ENCODE results near the gene LY6G5C. TPM values are rescaled to one million over a fixed set of nuclear protein-coding genes. Genes with fewer than 3 reads are reported as not detected.

LY6G5C gene
- total and polyA plus RNA-seq, 9 of the 15 experiments (the other 6 are each of a cell fraction or from before 2014, with no cell fraction given): 0.10 to 0.67 (median 0.46) TPM; not detected in 4

- peak overlapping the region; percentile 71 for H2AFZ ChIP-seq (ENCODE audit: low read depth, low read length)
- POLR2A ChIA-PET: interaction anchor here (0.7 to 15.0 kb wide), 34 partner anchors 4 to 317 kb away, joined by 3 to 236 read pairs (median 5); partner anchors contain the start of genes ABHD16A, C6orf47, CLIC1 and CSNK2B
- peak; percentile 84 for ATAC-seq
- H3K27ac ChIP-seq (ENCODE audit: extremely low read depth, low read depth, low read length): peak overlapping the region; percentile 75
- peak overlapping the region; percentile 58 to 85 for H3K9ac ChIP-seq (ENCODE audit: insufficient read depth in 1 of 2, low read depth in 2 of 2, low read length in 2 of 2)
- WGBS (ENCODE audit: insufficient coverage, low coverage, missing lambda C conversion rate): under 1% methylated on average over 29 of the region's 29 CpGs
- H3K4me3 ChIP-seq: peak overlapping the region; percentile 65
- FAIRE-seq: peak; percentile 60
- H4K20me1 ChIP-seq (replicated peaks; ENCODE audit: control insufficient read depth, insufficient read depth, low read length): peaks cover 12% of the 10 kb centered on the region
- H3K4me1 ChIP-seq (replicated peaks in 1 of 2; ENCODE audit: control insufficient read depth in 2 of 2, insufficient read depth in 2 of 2, low read length in 2 of 2): peaks cover 53 to 67% of the 10 kb centered on the region in 2 experiments
- DNase-seq (ENCODE audit: extremely low read depth in 1 of 4, low spot score in 3 of 4): peak; percentile 91 to 97 (median 94)
- CTCF ChIA-PET (ENCODE audit: low intra/inter-chr PET ratio): interaction anchor here (0.6 to 2.0 kb wide), 4 partner anchors 31 to 141 kb away, joined by 3 to 18 read pairs (median 6); no protein-coding TSS in a partner anchor
- intact Hi-C loops (cut with micrococcal nuclease): loop anchor here (1.0 to 2.0 kb wide), 4 partner anchors 40 to 97 kb away; partner anchors contain the start of genes HSPA1B and VARS1
- H3K36me3 ChIP-seq (ENCODE audit: control insufficient read depth, insufficient read depth, low read length): peaks cover 70% of the 10 kb centered on the region
- no peaks in the 10 kb centered on the region for H3K9me3 ChIP-seq (replicated peaks; ENCODE audit: control insufficient read depth, insufficient read depth, low read depth, low read length)
- no TSS peak for BruUV-seq (replicated peaks)
- in situ Hi-C loops (cut with MboI): no loop called here
- H3K27me3 ChIP-seq (ENCODE audit: control insufficient read depth in 2 of 2, insufficient read depth in 2 of 2, low read length in 2 of 2): no peaks in the 10 kb centered on the region
- peaks cover 5% of the 10 kb centered on the region for H3K9me1 ChIP-seq (ENCODE audit: control insufficient read depth, insufficient read depth, low read length)
- peak overlapping the region; percentile 94 for H3K4me2 ChIP-seq (ENCODE audit: insufficient read depth, low read length)
- H3K79me2 ChIP-seq (ENCODE audit: control insufficient read depth, insufficient read depth, low read length): peaks cover 41% of the 10 kb centered on the region
- TF ChIP-seq HDAC2 (IDR thresholded peaks at IDR 0.05): peak; percentile 97
- TF ChIP-seq USF1 (CRISPR knock-in tag; IDR thresholded peaks at IDR 0.05): peak; percentile 74
- TF ChIP-seq SRF (CRISPR knock-in tag; IDR thresholded peaks at IDR 0.05): peak; percentile 57 to 60; a peak in 2 of 4 replicates
- TF ChIP-seq ID3 (CRISPR knock-in tag; IDR thresholded peaks at IDR 0.05): no peak
- peak; percentile 90; the same call in 1 of the 2 replicates for TF ChIP-seq ID3 (tag; IDR thresholded peaks at IDR 0.05)
- TF ChIP-seq RREB1 (CRISPR knock-in tag; IDR thresholded peaks at IDR 0.05): no peak
- TF ChIP-seq MAX (CRISPR knock-in tag; IDR thresholded peaks at IDR 0.05): peak; percentile 62; the same call in 1 of the 2 replicates
- TF ChIP-seq TRIM25 (IDR thresholded peaks at IDR 0.05; ENCODE audit: borderline replicate concordance): peak; percentile 92; the same call in 1 of the 2 replicates
- no peak for TF ChIP-seq ZNF699 (CRISPR knock-in tag; IDR thresholded peaks at IDR 0.05; ENCODE audit: insufficient replicate concordance)
- TF ChIP-seq CC2D1A (IDR thresholded peaks at IDR 0.05): peak; percentile 97
Measured at GRCh38 chr6:31729515-31729978, 48.7 kb upstream of the LY6G5C start.
